ENCODE data around the gene S1PR4.

Gene S1PR4

DNA sequence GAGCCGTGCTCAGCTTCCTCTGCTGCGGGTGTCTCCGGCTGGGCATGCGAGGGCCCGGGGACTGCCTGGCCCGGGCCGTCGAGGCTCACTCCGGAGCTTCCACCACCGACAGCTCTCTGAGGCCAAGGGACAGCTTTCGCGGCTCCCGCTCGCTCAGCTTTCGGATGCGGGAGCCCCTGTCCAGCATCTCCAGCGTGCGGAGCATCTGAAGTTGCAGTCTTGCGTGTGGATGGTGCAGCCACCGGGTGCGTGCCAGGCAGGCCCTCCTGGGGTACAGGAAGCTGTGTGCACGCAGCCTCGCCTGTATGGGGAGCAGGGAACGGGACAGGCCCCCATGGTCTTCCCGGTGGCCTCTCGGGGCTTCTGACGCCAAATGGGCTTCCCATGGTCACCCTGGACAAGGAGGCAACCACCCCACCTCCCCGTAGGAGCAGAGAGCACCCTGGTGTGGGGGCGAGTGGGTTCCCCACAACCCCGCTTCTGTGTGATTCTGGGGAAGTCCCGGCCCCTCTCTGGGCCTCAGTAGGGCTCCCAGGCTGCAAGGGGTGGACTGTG, 1.2 kb downstream of the S1PR4 start:
- no peak for DNase-seq (ENCODE audit: low read depth, low spot score)

DNA sequence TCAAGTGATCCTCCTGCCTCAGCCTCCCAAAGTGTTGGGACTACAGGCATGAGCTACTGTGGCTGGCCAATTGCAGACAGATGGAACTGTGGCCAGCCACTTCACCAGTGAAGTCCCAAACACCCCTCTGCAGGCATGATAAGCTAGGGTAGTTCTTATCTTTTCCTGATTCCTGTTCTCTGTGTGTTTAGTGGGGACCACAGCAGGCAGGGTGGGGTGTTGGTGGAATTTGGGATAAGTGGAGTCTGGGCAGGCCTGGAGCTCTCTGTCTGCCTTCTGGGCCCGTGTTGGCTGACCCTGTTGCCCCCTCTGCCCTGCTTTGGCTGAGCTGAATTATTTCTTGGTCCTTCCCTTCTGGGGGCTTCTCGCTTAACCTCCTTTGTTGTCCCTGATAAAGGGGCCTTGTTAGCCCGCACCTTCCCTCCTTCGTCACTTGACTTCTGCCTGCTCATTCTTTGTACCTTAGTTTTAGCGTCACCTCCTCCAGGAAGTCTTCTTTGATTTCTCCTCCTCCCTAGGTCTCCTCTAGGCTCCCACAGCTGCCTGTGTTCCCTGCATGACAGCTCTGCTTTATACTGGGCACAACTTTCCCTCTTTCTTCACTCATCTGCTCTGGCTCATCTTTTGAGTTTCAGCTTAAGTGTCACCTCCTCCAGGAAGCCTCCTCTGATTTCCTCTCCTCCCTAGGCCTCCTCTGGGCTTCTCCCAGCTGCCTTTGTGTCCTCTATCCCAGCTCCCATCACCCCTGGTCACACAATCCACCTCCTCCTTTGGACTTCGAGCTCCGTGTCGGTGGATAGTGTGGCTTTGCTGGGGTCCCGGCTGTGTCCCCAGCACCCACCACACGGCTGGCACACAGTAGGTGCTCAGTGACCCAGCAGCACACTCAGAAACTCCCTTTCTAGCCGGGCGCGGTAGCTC, 5.4 kb downstream of the S1PR4 start:
- DNase-seq (ENCODE audit: low read depth, low spot score): no peak
- in situ Hi-C loops (cut with HindIII; ENCODE audit: low sequenced_read_pairs): no loop called here
- H3K4me3 ChIP-seq (ENCODE audit: low read depth, low read length): no peak overlapping the region

More for the DNA sequence above, 1.2 kb downstream of the S1PR4 start:
- TF ChIP-seq, protein P1, sequence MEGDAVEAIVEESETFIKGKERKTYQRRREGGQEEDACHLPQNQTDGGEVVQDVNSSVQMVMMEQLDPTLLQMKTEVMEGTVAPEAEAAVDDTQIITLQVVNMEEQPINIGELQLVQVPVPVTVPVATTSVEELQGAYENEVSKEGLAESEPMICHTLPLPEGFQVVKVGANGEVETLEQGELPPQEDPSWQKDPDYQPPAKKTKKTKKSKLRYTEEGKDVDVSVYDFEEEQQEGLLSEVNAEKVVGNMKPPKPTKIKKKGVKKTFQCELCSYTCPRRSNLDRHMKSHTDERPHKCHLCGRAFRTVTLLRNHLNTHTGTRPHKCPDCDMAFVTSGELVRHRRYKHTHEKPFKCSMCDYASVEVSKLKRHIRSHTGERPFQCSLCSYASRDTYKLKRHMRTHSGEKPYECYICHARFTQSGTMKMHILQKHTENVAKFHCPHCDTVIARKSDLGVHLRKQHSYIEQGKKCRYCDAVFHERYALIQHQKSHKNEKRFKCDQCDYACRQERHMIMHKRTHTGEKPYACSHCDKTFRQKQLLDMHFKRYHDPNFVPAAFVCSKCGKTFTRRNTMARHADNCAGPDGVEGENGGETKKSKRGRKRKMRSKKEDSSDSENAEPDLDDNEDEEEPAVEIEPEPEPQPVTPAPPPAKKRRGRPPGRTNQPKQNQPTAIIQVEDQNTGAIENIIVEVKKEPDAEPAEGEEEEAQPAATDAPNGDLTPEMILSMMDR (IDR thresholded peaks at IDR 0.05; ENCODE audit: low read depth, low read length): no peak
- in situ Hi-C loops (cut with HindIII; ENCODE audit: low sequenced_read_pairs): no loop called here
- no peak overlapping the region for H3K4me3 ChIP-seq (ENCODE audit: low read depth, low read length)

DNA sequence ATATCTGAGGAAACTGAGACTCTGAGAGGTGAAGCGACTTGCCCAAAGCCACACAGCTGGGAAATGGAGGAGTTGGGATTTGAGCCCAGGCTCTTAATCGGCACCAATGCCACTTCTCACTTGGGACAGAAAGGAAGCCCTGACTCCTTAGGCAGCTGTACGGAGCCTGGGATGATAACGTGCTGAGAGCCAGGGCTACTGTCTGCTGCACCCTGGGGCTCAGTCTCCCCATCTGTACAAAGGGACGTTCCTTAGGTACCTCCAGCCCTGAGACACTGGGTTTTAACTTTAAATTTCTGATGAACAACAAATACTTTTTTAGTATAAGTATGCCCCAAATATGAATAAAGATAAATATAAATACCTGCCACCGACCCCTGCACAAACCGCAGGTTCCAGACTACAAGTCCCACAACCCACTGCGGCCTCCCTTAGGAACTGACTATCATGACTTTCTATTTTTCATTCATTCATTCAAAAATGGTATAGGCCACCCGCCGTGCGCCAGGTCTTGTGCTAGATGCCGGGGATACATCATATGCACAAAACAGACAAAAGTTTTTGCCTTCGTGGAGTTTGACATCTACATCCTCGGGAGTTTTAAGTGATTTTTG, 6.4 kb downstream of the S1PR4 start:
- TF ChIP-seq, protein P1 (IDR thresholded peaks at IDR 0.05; ENCODE audit: low read depth, low read length): no peak
- in situ Hi-C loops (cut with HindIII; ENCODE audit: low sequenced_read_pairs): no loop called here
- H3K4me3 ChIP-seq (ENCODE audit: low read depth, low read length): peak overlapping the region; percentile 73
- no peak for DNase-seq (ENCODE audit: low read depth, low spot score)

More for the DNA sequence above, 5.4 kb downstream of the S1PR4 start:
- TF ChIP-seq, protein P1 (IDR thresholded peaks at IDR 0.05; ENCODE audit: low read depth, low read length): no peak

DNA sequence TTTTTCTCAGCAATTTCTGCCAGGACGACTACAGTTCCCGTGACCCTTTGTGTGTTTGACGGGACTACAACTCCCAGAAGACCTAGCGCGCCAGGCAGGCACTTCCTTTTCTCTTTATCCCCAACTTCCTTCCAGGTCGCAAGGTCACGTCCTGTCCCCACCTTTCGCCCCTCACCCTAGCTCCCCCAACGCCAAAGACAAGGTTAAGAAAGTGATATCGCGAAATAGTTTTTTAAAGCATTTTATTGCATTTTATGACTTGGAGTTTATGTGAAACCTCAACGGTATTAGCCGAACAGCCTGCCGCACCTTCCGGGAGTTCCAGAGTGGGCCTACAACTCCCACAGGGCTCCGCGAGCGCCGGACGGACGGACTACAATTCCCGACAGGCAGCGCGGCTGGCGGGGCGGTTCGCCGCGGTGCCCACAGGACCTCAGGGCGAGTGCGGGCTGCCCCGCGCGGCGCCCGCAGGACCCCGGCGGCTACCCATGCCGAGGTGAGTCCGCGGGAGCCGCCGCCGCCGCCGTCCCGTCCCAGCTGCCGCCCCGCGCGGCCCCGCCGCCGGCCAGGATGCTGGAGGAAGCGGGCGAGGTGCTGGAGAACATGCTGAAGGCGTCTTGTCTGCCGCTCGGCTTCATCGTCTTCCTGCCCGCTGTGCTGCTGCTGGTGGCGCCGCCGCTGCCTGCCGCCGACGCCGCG, 7.0 kb downstream of the S1PR4 start, which contains the start of gene NCLN:
NCLN (plus strand) TSS at position 470 of the 699 bp plus-strand sequence; CDS start at position 571, 101 bp downstream.
- TF ChIP-seq, protein P1 (IDR thresholded peaks at IDR 0.05; ENCODE audit: low read depth, low read length): no peak
- DNase-seq (ENCODE audit: low read depth, low spot score): peak; percentile 96
- in situ Hi-C loops (cut with HindIII; ENCODE audit: low sequenced_read_pairs): no loop called here
- H3K4me3 ChIP-seq (ENCODE audit: low read depth, low read length): peak within 1 kb of the TSS; percentile 73

DNA sequence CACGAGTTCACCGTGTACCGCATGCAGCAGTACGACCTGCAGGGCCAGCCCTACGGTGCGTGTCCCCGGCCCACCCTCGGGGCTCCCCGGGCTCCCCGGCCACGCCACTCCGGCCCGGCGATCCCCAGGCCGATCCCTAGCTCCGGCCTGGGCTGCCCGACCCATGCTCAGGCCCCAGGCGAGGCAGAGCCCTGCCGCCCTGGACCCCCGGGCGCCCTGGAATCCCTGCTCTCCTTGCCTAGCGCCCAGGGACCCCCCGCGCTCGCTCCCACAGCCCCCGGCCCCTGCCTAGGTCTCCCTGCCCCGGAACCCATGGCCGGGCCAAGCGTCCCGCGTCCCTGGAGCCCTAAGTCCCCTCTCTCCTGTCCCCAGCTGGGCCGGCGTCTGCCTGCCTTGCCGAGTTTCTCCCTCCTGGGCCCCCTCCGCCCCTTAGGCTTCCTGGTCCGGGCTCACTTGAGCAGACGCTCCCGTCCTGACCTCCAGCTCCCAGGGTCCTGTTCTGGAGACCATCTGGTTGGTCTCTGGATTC, 7.7 kb downstream of the S1PR4 start:
- TF ChIP-seq, protein P1 (IDR thresholded peaks at IDR 0.05; ENCODE audit: low read depth, low read length): no peak
- peak overlapping the region; percentile 73 for H3K4me3 ChIP-seq (ENCODE audit: low read depth, low read length)
- no peak for DNase-seq (ENCODE audit: low read depth, low spot score)
- in situ Hi-C loops (cut with HindIII; ENCODE audit: low sequenced_read_pairs): no loop called here
